H9 (cell line): ENCODE results near the gene FAM228B. TPM values are rescaled to one million over a fixed set of nuclear protein-coding genes. Genes with fewer than 3 reads are reported as not detected.
"Not testable (repeated sequence)": the region's sequence is repeated elsewhere in the genome, so short reads cannot be mapped to it uniquely, and the experiment has no call there.

ENCODE experiments used
- DNase-seq: peaks from one replicate; pipeline ENCODE4 v3.0.0-alpha.2; 2017
- H2AFZ ChIP-seq: one replicate; pipeline ENCODE4 v1.6.1; 2013; ENCODE audit warnings: mild to moderate bottlenecking, low read length, control low read depth, moderate library complexity
- H2AK5ac ChIP-seq: 2 replicates; pipeline ENCODE4 v1.6.1; 2013; ENCODE audit warnings: low read length, control low read depth, mixed read lengths; ENCODE audit not compliant: insufficient read length
- H2BK120ac ChIP-seq: one replicate; pipeline ENCODE4 v1.6.1; 2013; ENCODE audit warnings: low read depth, mild to moderate bottlenecking, low read length, control low read depth, inconsistent platforms; ENCODE audit not compliant: poor library complexity, severe bottlenecking
- H2BK12ac ChIP-seq: 2 replicates; pipeline ENCODE4 v1.6.1; 2013; ENCODE audit warnings: low read length, control low read depth, mixed read lengths, low read depth; ENCODE audit not compliant: insufficient read length
- H2BK15ac ChIP-seq: 2 replicates; pipeline ENCODE4 v1.6.1; 2013; ENCODE audit warnings: low read depth, low read length, control low read depth
- H2BK20ac ChIP-seq: one replicate; pipeline ENCODE4 v1.6.1; 2013; ENCODE audit warnings: low read depth, mild to moderate bottlenecking, low read length, control low read depth, inconsistent platforms; ENCODE audit not compliant: poor library complexity, severe bottlenecking
- H2BK5ac ChIP-seq: 2 replicates; pipeline ENCODE4 v1.6.1; 2013; ENCODE audit warnings: low read length, control low read depth, mixed read lengths; ENCODE audit not compliant: insufficient read length
- H3K14ac ChIP-seq: 2 replicates; pipeline ENCODE4 v1.6.1; 2013; ENCODE audit warnings: low read length, control low read depth; ENCODE audit not compliant: insufficient read depth
- H3K18ac ChIP-seq: 2 replicates; pipeline ENCODE4 v1.6.1; 2013; ENCODE audit warnings: low read depth, mild to moderate bottlenecking, mixed read lengths, low read length, control low read depth; ENCODE audit not compliant: insufficient read length
- H3K23ac ChIP-seq: 2 replicates; pipeline ENCODE4 v1.6.1; 2013; ENCODE audit warnings: low read length, control low read depth, mixed read lengths, low read depth; ENCODE audit not compliant: insufficient read length
- H3K23me2 ChIP-seq: 2 replicates; pipeline ENCODE4 v1.6.1; 2013; ENCODE audit warnings: low read depth, mild to moderate bottlenecking, mixed read lengths, low read length, control low read depth; ENCODE audit not compliant: insufficient read length, poor library complexity, severe bottlenecking
- H3K27ac ChIP-seq: 2 replicates; pipeline ENCODE4 v1.5.1; 2013; ENCODE audit warnings: low read length, control low read depth, mixed read lengths, low read depth; ENCODE audit not compliant: insufficient read length
- H3K27me3 ChIP-seq: 2 replicates; pipeline ENCODE4 v1.6.1; 2013; ENCODE audit warnings: low read length, control low read depth, inconsistent platforms; ENCODE audit not compliant: insufficient read depth
- H3K4ac ChIP-seq: 2 replicates; pipeline ENCODE4 v1.6.1; 2013; ENCODE audit warnings: low read depth, mild to moderate bottlenecking, control low read depth, inconsistent platforms, low read length, moderate library complexity
- H3K4me1 ChIP-seq: 2 replicates; pipeline ENCODE4 v1.6.1; 2013; ENCODE audit warnings: low read length, control low read depth, inconsistent platforms; ENCODE audit not compliant: insufficient read depth
- H3K4me2 ChIP-seq: 2 replicates; pipeline ENCODE4 v1.6.1; 2013; ENCODE audit warnings: low read length, control low read depth, mixed read lengths; ENCODE audit not compliant: insufficient read length, insufficient read depth
- H3K56ac ChIP-seq: 2 replicates; pipeline ENCODE4 v1.6.1; 2013; ENCODE audit warnings: low read depth, mild to moderate bottlenecking, mixed read lengths, low read length, control low read depth; ENCODE audit not compliant: insufficient read length
- H3K79me1 ChIP-seq: 2 replicates; pipeline ENCODE4 v1.6.1; 2013; ENCODE audit warnings: low read depth, mild to moderate bottlenecking, moderate library complexity, low read length, control low read depth, inconsistent platforms; ENCODE audit not compliant: insufficient read depth, poor library complexity, severe bottlenecking
- H3K79me2 ChIP-seq: 2 replicates; pipeline ENCODE4 v1.6.1; 2013; ENCODE audit warnings: low read length, control low read depth, inconsistent platforms; ENCODE audit not compliant: insufficient read depth
- H3K9ac ChIP-seq: 2 replicates; pipeline ENCODE4 v1.6.1; 2013; ENCODE audit warnings: low read length, control low read depth, mixed read lengths; ENCODE audit not compliant: insufficient read length; ENCODE audit errors: extremely low read depth
- H3K9me3 ChIP-seq: one replicate; pipeline ENCODE4 v1.6.1; 2013; ENCODE audit warnings: low read depth, low read length, inconsistent platforms; ENCODE audit not compliant: control insufficient read depth
- H3T11ph ChIP-seq: one replicate; pipeline ENCODE4 v1.6.1; 2013; ENCODE audit warnings: mild to moderate bottlenecking, low read length, control low read depth, inconsistent platforms
- H4K20me1 ChIP-seq: one replicate; pipeline ENCODE4 v1.6.1; 2013; ENCODE audit not compliant: control insufficient read depth, insufficient read length, insufficient read depth
- H4K5ac ChIP-seq: 2 replicates; pipeline ENCODE4 v1.6.1; 2013; ENCODE audit warnings: low read depth, mild to moderate bottlenecking, mixed read lengths, low read length, control low read depth; ENCODE audit not compliant: insufficient read length
- H4K8ac ChIP-seq: replicated peaks from 2 replicates; pipeline ENCODE4 v1.6.1; 2013; ENCODE audit warnings: low read length, control low read depth, mixed read lengths, low read depth; ENCODE audit not compliant: insufficient read length
- H4K91ac ChIP-seq: 2 replicates; pipeline ENCODE4 v1.6.1; 2013; ENCODE audit warnings: low read depth, mild to moderate bottlenecking, moderate library complexity, mixed read lengths, low read length, control low read depth; ENCODE audit not compliant: insufficient read length
- H3K27ac Mint-ChIP-seq, 3 experiments: 2 replicates in 2 of 3; 3 replicates in 1 of 3; pipeline ENCODE4 v1.8.0; 2020 to 2021; ENCODE audit warnings: mixed read lengths in 3 of 3, mild to moderate bottlenecking in 1 of 3, moderate library complexity in 1 of 3
- H3K27me3 Mint-ChIP-seq: 2 replicates; pipeline ENCODE4 v1.8.0; 2021; ENCODE audit warnings: low read depth, mild to moderate bottlenecking, moderate library complexity, mixed read lengths
- H3K36me3 Mint-ChIP-seq, 3 experiments: 2 replicates in 2 of 3; 3 replicates in 1 of 3; pipeline ENCODE4 v1.8.0; 2020 to 2021; ENCODE audit warnings: low read depth in 3 of 3, mixed read lengths in 3 of 3; ENCODE audit not compliant: insufficient read depth in 1 of 3
- H3K4me1 Mint-ChIP-seq, 2 experiments: 2 replicates each; pipeline ENCODE4 v1.8.0; 2020; ENCODE audit warnings: mixed read lengths in 2 of 2
- H3K4me3 Mint-ChIP-seq, 2 experiments: 2 replicates in 1 of 2; 3 replicates in 1 of 2; pipeline ENCODE4 v1.8.0; 2020 to 2021; ENCODE audit warnings: mild to moderate bottlenecking in 2 of 2, mixed read lengths in 2 of 2, moderate library complexity in 1 of 2
- H3K9me3 Mint-ChIP-seq, 2 experiments: 2 replicates in 1 of 2; 3 replicates in 1 of 2; pipeline ENCODE4 v1.8.0; 2020; ENCODE audit warnings: mild to moderate bottlenecking in 2 of 2, mixed read lengths in 2 of 2, moderate library complexity in 1 of 2
- WGBS: extraction: QIAGEN DNeasy Blood & Tissue Kit; methylation state at CpG from one replicate; pipeline ENCODE4 v1.1.7; 2013; ENCODE audit warnings: missing lambda C conversion rate, low lambda C conversion rate, mixed read lengths; ENCODE audit not compliant: insufficient read length; ENCODE audit errors: extremely low coverage; 5-methylcytosine and 5-hydroxymethylcytosine counted together
- total RNA-seq: library from RNA; stranded (reverse); gene quantifications from 2 replicates; pipeline ENCODE4 v1.2.1, GENCODE V29; 2021

FAM228B gene
- total RNA-seq, 1 experiment from 2014 or later: 6.5 TPM

DNA sequence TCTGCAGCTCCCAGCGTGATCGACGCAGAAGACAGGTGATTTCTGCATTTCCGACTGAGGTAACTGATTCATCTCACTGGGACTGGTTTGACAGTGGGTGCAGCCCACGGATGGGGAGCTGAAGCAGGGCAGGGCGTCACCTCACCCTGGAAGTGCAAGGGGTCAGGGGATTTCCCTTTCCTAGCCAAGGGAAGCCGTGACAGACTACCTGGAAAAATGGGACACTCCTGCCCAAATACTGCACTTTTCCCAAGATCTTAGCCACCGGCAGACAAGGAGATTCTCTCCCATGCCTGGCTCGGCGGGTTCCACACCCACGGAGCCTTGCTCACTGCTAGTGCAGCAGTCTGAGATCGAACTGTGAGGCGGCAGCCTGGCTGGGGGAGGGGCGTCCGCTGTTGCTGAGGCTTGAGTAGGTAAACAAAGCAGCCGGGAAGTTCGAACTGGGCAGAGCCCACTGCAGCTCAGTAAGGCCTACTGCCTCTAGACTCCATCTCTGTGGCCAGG lies 28.0 kb upstream of the FAM228B start:
- not testable (repeated sequence) for H3K9me3 Mint-ChIP-seq, H2BK120ac ChIP-seq, H3K4me1 Mint-ChIP-seq, H3K18ac ChIP-seq, H3K23me2 ChIP-seq, H3K4ac ChIP-seq, H3K4me1 ChIP-seq, H3K79me1 ChIP-seq, H3K27me3 ChIP-seq, H4K91ac ChIP-seq, H3K56ac ChIP-seq, H3K27me3 Mint-ChIP-seq, H3K9ac ChIP-seq, H2AK5ac ChIP-seq, H4K8ac ChIP-seq, H2BK5ac ChIP-seq, H3K9me3 ChIP-seq, H2BK15ac ChIP-seq, H4K20me1 ChIP-seq, H3K14ac ChIP-seq, H4K5ac ChIP-seq, H3K36me3 Mint-ChIP-seq, H3K27ac ChIP-seq, H2BK12ac ChIP-seq, H2BK20ac ChIP-seq, H3K4me2 ChIP-seq, H3T11ph ChIP-seq, H3K79me2 ChIP-seq, H3K23ac ChIP-seq
- no CpG with 5 or more reads among the region's 17 CpGs for WGBS
- peak overlapping the region; percentile 6 for H2AFZ ChIP-seq
- peak overlapping the region in 1 of 2 experiments; percentile 44; a peak in 3 of 5 replicates for H3K4me3 Mint-ChIP-seq
- H3K27ac Mint-ChIP-seq: peak overlapping the region in 2 of 3 experiments; percentile 64 to 79; a peak in 2 of 7 replicates
- DNase-seq: peak; percentile 43

GRCh38 chr2:24100732-24101131 lies 22.5 kb upstream of the FAM228B start:
- H2BK15ac ChIP-seq, H2BK120ac ChIP-seq, H3K9me3 ChIP-seq, H4K8ac ChIP-seq, H2BK20ac ChIP-seq, H3K27ac ChIP-seq, H4K91ac ChIP-seq, H3K27me3 Mint-ChIP-seq, H3K4me1 ChIP-seq, H3K56ac ChIP-seq, H3T11ph ChIP-seq, H3K14ac ChIP-seq, H2AFZ ChIP-seq, H3K4ac ChIP-seq, H3K27ac Mint-ChIP-seq, H2BK5ac ChIP-seq, H3K36me3 Mint-ChIP-seq, H3K23ac ChIP-seq, H3K4me2 ChIP-seq, H3K9ac ChIP-seq, H3K4me1 Mint-ChIP-seq, H4K5ac ChIP-seq, H3K79me2 ChIP-seq, H3K9me3 Mint-ChIP-seq, DNase-seq, H2BK12ac ChIP-seq, H3K27me3 ChIP-seq, H2AK5ac ChIP-seq, H3K4me3 Mint-ChIP-seq, H4K20me1 ChIP-seq, H3K23me2 ChIP-seq, H3K18ac ChIP-seq, H3K79me1 ChIP-seq: not testable (repeated sequence)
- WGBS: no CpG with 5 or more reads among the region's 2 CpGs
